Measurements from ENCODE around the gene PIEZO2.

PIEZO2 gene

DNA sequence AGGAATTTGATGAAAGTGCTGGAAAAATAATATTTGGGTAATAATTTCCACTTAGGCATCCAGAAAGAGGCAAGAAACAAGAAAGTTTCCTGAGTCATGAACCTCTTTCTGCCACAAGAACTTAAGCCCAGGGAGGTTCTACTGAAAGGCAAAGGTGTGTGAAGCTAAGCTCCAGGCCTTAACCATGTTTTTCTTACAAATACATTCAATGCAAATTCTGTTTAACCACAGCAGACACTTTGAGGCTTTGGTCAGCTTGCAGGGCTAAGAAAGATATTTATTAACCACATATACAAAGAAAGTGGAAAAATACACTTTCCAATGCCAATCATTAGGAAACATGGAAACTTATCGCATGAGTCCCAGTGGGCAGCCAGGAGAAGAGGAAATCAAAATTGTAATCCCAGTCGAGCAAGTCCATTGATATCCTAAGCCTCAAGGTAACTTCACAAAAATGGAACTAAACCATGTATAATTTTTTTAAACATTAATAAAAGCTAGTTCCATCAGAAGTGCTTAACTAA is 68.3 kb downstream of the PIEZO2 start:
- no peaks in the 10 kb centered on the region for H3K9me3 ChIP-seq (ENCODE audit: insufficient read depth, low read length)
- H3K4me3 ChIP-seq (ENCODE audit: insufficient read length, low read depth): no peak overlapping the region
- no peaks in the 10 kb centered on the region for H3K4me1 ChIP-seq (ENCODE audit: insufficient read depth, insufficient read length)
- TF ChIP-seq SUZ12 (IDR thresholded peaks at IDR 0.05; ENCODE audit: extremely low read depth, insufficient read depth, insufficient read length) (no peak), YY1 (IDR thresholded peaks at IDR 0.05; ENCODE audit: insufficient read depth, insufficient read length) (no peak), ZNF274 (IDR thresholded peaks at IDR 0.05; ENCODE audit: low read depth, low read length) (no peak)
- H3K9ac ChIP-seq (ENCODE audit: insufficient read length, low read depth): no peak overlapping the region
- no peak for DNase-seq (ENCODE audit: low read depth, low spot score)
- no peaks in the 10 kb centered on the region for H3K27me3 ChIP-seq (ENCODE audit: insufficient read depth, insufficient read length)
- H3K36me3 ChIP-seq (ENCODE audit: insufficient read depth, insufficient read length, low read length): no peaks in the 10 kb centered on the region

- H3K9me3 ChIP-seq (ENCODE audit: insufficient read depth, low read length): no peaks in the 10 kb centered on the region
- H3K4me1 ChIP-seq (ENCODE audit: insufficient read depth, insufficient read length): no peaks in the 10 kb centered on the region
- H3K9ac ChIP-seq (ENCODE audit: insufficient read length, low read depth): no peak overlapping the region
- no peaks in the 10 kb centered on the region for H3K27me3 ChIP-seq (ENCODE audit: insufficient read depth, insufficient read length)
- no peaks in the 10 kb centered on the region for H3K36me3 ChIP-seq (ENCODE audit: insufficient read depth, insufficient read length, low read length)
- TF ChIP-seq ZNF274 (IDR thresholded peaks at IDR 0.05; ENCODE audit: low read depth, low read length) (no peak), SUZ12 (IDR thresholded peaks at IDR 0.05; ENCODE audit: extremely low read depth, insufficient read depth, insufficient read length) (no peak), YY1 (IDR thresholded peaks at IDR 0.05; ENCODE audit: insufficient read depth, insufficient read length) (no peak)
- no peak for DNase-seq (ENCODE audit: low read depth, low spot score)
- H3K4me3 ChIP-seq (ENCODE audit: insufficient read length, low read depth): no peak overlapping the region
These were observed 70.9 kb downstream of the PIEZO2 start for GRCh38 chr18:11078491-11078890.

GRCh38 chr18:11077548-11078187 is 71.7 kb downstream of the PIEZO2 start:
- Histone ChIP-seq H3K36me3 (ENCODE audit: insufficient read depth, insufficient read length, low read length) (no peaks in the 10 kb centered on the region), H3K4me1 (ENCODE audit: insufficient read depth, insufficient read length) (no peaks in the 10 kb centered on the region), H3K9ac (ENCODE audit: insufficient read length, low read depth) (no peak overlapping the region), H3K4me3 (ENCODE audit: insufficient read length, low read depth) (no peak overlapping the region), H3K27me3 (ENCODE audit: insufficient read depth, insufficient read length) (no peaks in the 10 kb centered on the region), H3K9me3 (ENCODE audit: insufficient read depth, low read length) (no peaks in the 10 kb centered on the region)
- TF ChIP-seq ZNF274 (IDR thresholded peaks at IDR 0.05; ENCODE audit: low read depth, low read length): no peak
- TF ChIP-seq SUZ12 (IDR thresholded peaks at IDR 0.05; ENCODE audit: extremely low read depth, insufficient read depth, insufficient read length): no peak
- no peak for TF ChIP-seq YY1 (IDR thresholded peaks at IDR 0.05; ENCODE audit: insufficient read depth, insufficient read length)
- no peak for DNase-seq (ENCODE audit: low read depth, low spot score)

DNA sequence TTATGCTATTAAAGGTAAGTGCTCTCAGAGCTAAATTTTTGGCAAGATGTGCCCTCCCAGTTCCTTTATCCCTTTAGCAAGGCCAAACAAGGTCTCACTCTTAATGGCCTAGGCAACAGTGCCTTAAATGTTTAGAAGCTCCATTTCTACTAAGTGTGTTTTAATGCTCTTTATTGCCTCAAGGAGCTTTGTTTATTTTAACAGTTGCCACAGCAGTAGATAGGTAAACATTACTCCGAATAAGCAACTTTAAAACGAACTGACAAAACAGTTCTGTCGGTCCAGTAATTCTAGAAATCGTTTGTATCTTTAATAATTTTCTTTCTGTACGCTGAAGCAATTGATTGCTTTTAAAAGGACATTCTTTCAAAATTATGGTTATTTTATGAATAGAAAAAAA is 74.5 kb downstream of the PIEZO2 start:
- no peaks in the 10 kb centered on the region for H3K27me3 ChIP-seq (ENCODE audit: insufficient read depth, insufficient read length)
- no peaks in the 10 kb centered on the region for H3K4me1 ChIP-seq (ENCODE audit: insufficient read depth, insufficient read length)
- H3K36me3 ChIP-seq (ENCODE audit: insufficient read depth, insufficient read length, low read length): no peaks in the 10 kb centered on the region
- no peak overlapping the region for H3K9ac ChIP-seq (ENCODE audit: insufficient read length, low read depth)
- no peak for DNase-seq (ENCODE audit: low read depth, low spot score)
- no peak for TF ChIP-seq SUZ12 (IDR thresholded peaks at IDR 0.05; ENCODE audit: extremely low read depth, insufficient read depth, insufficient read length)
- TF ChIP-seq ZNF274 (IDR thresholded peaks at IDR 0.05; ENCODE audit: low read depth, low read length): no peak
- H3K4me3 ChIP-seq (ENCODE audit: insufficient read length, low read depth): no peak overlapping the region
- no peaks in the 10 kb centered on the region for H3K9me3 ChIP-seq (ENCODE audit: insufficient read depth, low read length)

GRCh38 chr18:11073971-11074370 is 75.4 kb downstream of the PIEZO2 start:
- TF ChIP-seq YY1 (IDR thresholded peaks at IDR 0.05; ENCODE audit: insufficient read depth, insufficient read length) (no peak), ZNF274 (IDR thresholded peaks at IDR 0.05; ENCODE audit: low read depth, low read length) (no peak), SUZ12 (IDR thresholded peaks at IDR 0.05; ENCODE audit: extremely low read depth, insufficient read depth, insufficient read length) (no peak)
- no peak for DNase-seq (ENCODE audit: low read depth, low spot score)
- H3K4me3 ChIP-seq (ENCODE audit: insufficient read length, low read depth): no peak overlapping the region
- H3K9ac ChIP-seq (ENCODE audit: insufficient read length, low read depth): no peak overlapping the region
- no peaks in the 10 kb centered on the region for H3K36me3 ChIP-seq (ENCODE audit: insufficient read depth, insufficient read length, low read length)
- no peaks in the 10 kb centered on the region for H3K9me3 ChIP-seq (ENCODE audit: insufficient read depth, low read length)
- no peaks in the 10 kb centered on the region for H3K27me3 ChIP-seq (ENCODE audit: insufficient read depth, insufficient read length)
- H3K4me1 ChIP-seq (ENCODE audit: insufficient read depth, insufficient read length): no peaks in the 10 kb centered on the region

DNA sequence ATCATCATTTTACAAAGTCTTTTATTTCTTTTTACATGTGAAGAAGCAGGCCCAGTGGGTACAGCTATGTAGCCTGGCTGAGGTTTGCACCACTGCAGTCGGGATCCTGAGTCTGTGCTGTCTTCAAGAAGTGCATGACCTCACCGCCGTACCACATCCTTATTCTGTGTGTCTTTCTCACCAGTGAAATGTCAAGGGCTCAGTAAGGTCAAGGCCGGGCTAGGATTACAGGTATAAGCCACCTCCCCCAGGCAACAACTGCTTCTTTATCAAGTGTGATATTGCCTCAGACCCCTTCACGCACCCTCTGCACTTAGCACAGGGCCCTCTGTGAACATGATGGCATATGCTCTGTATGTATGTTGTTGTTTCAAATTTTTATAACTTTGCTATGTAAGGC is 76.7 kb downstream of the PIEZO2 start:
- H3K4me1 ChIP-seq (ENCODE audit: insufficient read depth, insufficient read length): no peaks in the 10 kb centered on the region
- no peaks in the 10 kb centered on the region for H3K36me3 ChIP-seq (ENCODE audit: insufficient read depth, insufficient read length, low read length)
- no peak for DNase-seq (ENCODE audit: low read depth, low spot score)
- TF ChIP-seq YY1 (IDR thresholded peaks at IDR 0.05; ENCODE audit: insufficient read depth, insufficient read length) (no peak), SUZ12 (IDR thresholded peaks at IDR 0.05; ENCODE audit: extremely low read depth, insufficient read depth, insufficient read length) (no peak), ZNF274 (IDR thresholded peaks at IDR 0.05; ENCODE audit: low read depth, low read length) (no peak)
- no peaks in the 10 kb centered on the region for H3K9me3 ChIP-seq (ENCODE audit: insufficient read depth, low read length)
- no peak overlapping the region for H3K4me3 ChIP-seq (ENCODE audit: insufficient read length, low read depth)
- H3K9ac ChIP-seq (ENCODE audit: insufficient read length, low read depth): no peak overlapping the region
- H3K27me3 ChIP-seq (ENCODE audit: insufficient read depth, insufficient read length): no peaks in the 10 kb centered on the region

GRCh38 chr18:11071300-11071699 is 78.1 kb downstream of the PIEZO2 start:
- DNase-seq (ENCODE audit: low read depth, low spot score): no peak
- H3K27me3 ChIP-seq (ENCODE audit: insufficient read depth, insufficient read length): no peaks in the 10 kb centered on the region
- H3K9me3 ChIP-seq (ENCODE audit: insufficient read depth, low read length): no peaks in the 10 kb centered on the region
- no peak for TF ChIP-seq SUZ12 (IDR thresholded peaks at IDR 0.05; ENCODE audit: extremely low read depth, insufficient read depth, insufficient read length)
- TF ChIP-seq ZNF274 (IDR thresholded peaks at IDR 0.05; ENCODE audit: low read depth, low read length): no peak
- H3K4me1 ChIP-seq (ENCODE audit: insufficient read depth, insufficient read length): no peaks in the 10 kb centered on the region
- H3K36me3 ChIP-seq (ENCODE audit: insufficient read depth, insufficient read length, low read length): no peaks in the 10 kb centered on the region
- H3K9ac ChIP-seq (ENCODE audit: insufficient read length, low read depth): no peak overlapping the region
- no peak overlapping the region for H3K4me3 ChIP-seq (ENCODE audit: insufficient read length, low read depth)

Data from NT2/D1 (cell line).